ENCODE results near the gene MSLN.

DNA sequence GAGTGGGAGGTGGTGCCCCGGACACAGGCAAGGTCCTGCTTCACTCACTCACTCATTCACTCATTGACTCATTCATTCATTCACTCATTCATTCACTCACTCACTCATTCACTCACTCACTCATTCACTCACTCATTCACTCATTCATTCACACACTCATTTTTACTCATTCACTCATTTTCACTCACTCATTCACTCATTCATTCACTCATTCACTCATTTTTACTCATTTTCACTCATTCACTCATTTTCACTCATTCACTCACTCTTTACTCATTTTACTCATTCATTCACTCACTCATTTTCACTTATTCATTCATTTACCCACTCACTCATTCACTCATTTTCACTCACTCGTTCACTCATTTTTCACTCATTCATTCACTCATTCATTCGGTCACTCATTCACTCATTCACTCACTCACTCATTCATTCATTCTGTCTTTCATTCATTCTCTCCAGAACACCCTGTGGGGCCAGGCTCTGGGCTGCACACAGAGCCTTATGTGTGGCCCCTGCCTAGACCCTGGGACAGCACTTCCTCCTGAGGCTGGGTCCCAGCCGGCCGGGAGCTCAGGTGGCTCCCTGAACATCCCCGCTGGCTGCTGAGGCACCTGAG is 18.5 kb downstream of the MSLN start:
- TF ChIP-seq ZNF274 (IDR thresholded peaks at IDR 0.05; ENCODE audit: low read depth, low read length) (no peak), YY1 (IDR thresholded peaks at IDR 0.05; ENCODE audit: insufficient read depth, insufficient read length) (no peak), SUZ12 (IDR thresholded peaks at IDR 0.05; ENCODE audit: extremely low read depth, insufficient read depth, insufficient read length) (no peak)

Measured in NT2/D1 (cell line).